ENCODE data around the gene DGKI. TPM values are rescaled to one million over a fixed set of nuclear protein-coding genes. Genes with fewer than 3 reads are reported as not detected.
A peak's percentile ranks its signal among the peaks of the same experiment; 100 is the strongest.

The DGKI gene
- total and polyA plus RNA-seq, 2 experiments from 2014 or later: 0.16 to 1.0 TPM

- Histone ChIP-seq H3K4me3 (no peak overlapping the region), H3F3A (replicated peaks; ENCODE audit: low read depth) (no peaks in the 10 kb centered on the region), H3K36me3 (ENCODE audit: insufficient read depth) (no peaks in the 10 kb centered on the region), H2AFZ (peak overlapping the region; percentile 83; the same call in 1 of the 2 replicates), H3K4me2 (no peak overlapping the region), H3K4me1 (ENCODE audit: insufficient read depth) (peaks cover 7% of the 10 kb centered on the region; the same call in 1 of the 2 replicates), H4K20me1 (replicated peaks; ENCODE audit: insufficient read depth) (no peaks in the 10 kb centered on the region), H3K27ac (ENCODE audit: low read depth) (no peak overlapping the region), H3K27me3 (ENCODE audit: insufficient read depth) (no peaks in the 10 kb centered on the region), H3K9me2 (ENCODE audit: insufficient read depth) (peaks cover 4% of the 10 kb centered on the region; the same call in 1 of the 2 replicates), H3K79me2 (replicated peaks; ENCODE audit: insufficient read depth) (no peaks in the 10 kb centered on the region)
- H3K4me3 Mint-ChIP-seq: no peak overlapping the region; the same call in 2 of the 3 replicates
- no peaks in the 10 kb centered on the region for H3K9me3 Mint-ChIP-seq
- H3K4me1 Mint-ChIP-seq: peaks cover 19% of the 10 kb centered on the region
- H3K27me3 Mint-ChIP-seq (ENCODE audit: insufficient read depth, low read depth, poor library complexity): no peaks in the 10 kb centered on the region
- ATAC-seq: peak; percentile 90
- no peaks in the 10 kb centered on the region for H3K36me3 Mint-ChIP-seq (ENCODE audit: low read depth)
- TF ChIP-seq POLR2AphosphoS5 (IDR thresholded peaks at IDR 0.05; ENCODE audit: low read depth) (no peak), CREB1 (CRISPR knock-in tag; IDR thresholded peaks at IDR 0.05; ENCODE audit: low read depth) (no peak), ZNF331 (CRISPR knock-in tag; IDR thresholded peaks at IDR 0.05; ENCODE audit: low read depth) (no peak)
- peak; percentile 17 for DNase-seq (ENCODE audit: low spot score)
- no peak overlapping the region for H3K27ac Mint-ChIP-seq
Measured at GRCh38 chr7:137717811-137718271, 128.9 kb downstream of the DGKI start.

DNA sequence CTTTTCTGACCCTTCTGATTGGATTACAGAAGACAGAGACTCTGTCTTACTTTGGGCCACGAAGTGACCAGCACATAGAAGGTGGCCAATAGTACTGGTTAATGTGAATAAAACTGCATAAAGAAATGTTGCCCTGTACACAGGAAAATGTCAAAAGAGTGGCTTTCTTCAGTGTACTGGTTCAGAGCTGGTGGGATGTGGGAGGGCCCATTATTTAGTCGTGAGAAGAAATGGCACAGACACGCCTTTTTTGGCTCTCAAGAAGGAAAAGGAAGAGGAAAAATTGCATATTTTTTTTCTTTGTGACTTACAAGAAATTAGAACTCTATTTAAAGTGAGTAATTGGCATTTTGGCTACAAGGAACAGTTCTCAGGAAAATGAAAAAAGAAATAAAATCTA lies 129.7 kb downstream of the DGKI start:
- Mint-ChIP-seq H3K27ac (no peak overlapping the region), H3K4me1 (peaks cover 19% of the 10 kb centered on the region), H3K9me3 (no peaks in the 10 kb centered on the region), H3K27me3 (ENCODE audit: insufficient read depth, low read depth, poor library complexity) (no peaks in the 10 kb centered on the region), H3K4me3 (no peak overlapping the region), H3K36me3 (ENCODE audit: low read depth) (no peaks in the 10 kb centered on the region)
- Histone ChIP-seq H3K4me3 (no peak overlapping the region), H3K4me1 (ENCODE audit: insufficient read depth) (peaks cover 7% of the 10 kb centered on the region; the same call in 1 of the 2 replicates), H3K27ac (ENCODE audit: low read depth) (no peak overlapping the region), H3K36me3 (ENCODE audit: insufficient read depth) (no peaks in the 10 kb centered on the region), H3K9me2 (ENCODE audit: insufficient read depth) (peaks cover 4% of the 10 kb centered on the region; the same call in 1 of the 2 replicates), H3K4me2 (no peak overlapping the region), H3K79me2 (replicated peaks; ENCODE audit: insufficient read depth) (no peaks in the 10 kb centered on the region), H4K20me1 (replicated peaks; ENCODE audit: insufficient read depth) (no peaks in the 10 kb centered on the region), H3K27me3 (ENCODE audit: insufficient read depth) (no peaks in the 10 kb centered on the region), H2AFZ (no peak overlapping the region), H3F3A (replicated peaks; ENCODE audit: low read depth) (no peaks in the 10 kb centered on the region)
- DNase-seq (ENCODE audit: low spot score) (no peak), ATAC-seq (no peak)
- no peak for TF ChIP-seq EZH2phosphoT487 (IDR thresholded peaks at IDR 0.05; ENCODE audit: unreplicated experiment)
- TF ChIP-seq POLR2AphosphoS5 (IDR thresholded peaks at IDR 0.05; ENCODE audit: low read depth): no peak
- TF ChIP-seq REST (IDR thresholded peaks at IDR 0.05; ENCODE audit: unreplicated experiment): no peak
- TF ChIP-seq JUNB (IDR thresholded peaks at IDR 0.05; ENCODE audit: unreplicated experiment): no peak
- no peak for TF ChIP-seq ZNF462 (CRISPR knock-in tag; IDR thresholded peaks at IDR 0.05)
- TF ChIP-seq, protein P1, sequence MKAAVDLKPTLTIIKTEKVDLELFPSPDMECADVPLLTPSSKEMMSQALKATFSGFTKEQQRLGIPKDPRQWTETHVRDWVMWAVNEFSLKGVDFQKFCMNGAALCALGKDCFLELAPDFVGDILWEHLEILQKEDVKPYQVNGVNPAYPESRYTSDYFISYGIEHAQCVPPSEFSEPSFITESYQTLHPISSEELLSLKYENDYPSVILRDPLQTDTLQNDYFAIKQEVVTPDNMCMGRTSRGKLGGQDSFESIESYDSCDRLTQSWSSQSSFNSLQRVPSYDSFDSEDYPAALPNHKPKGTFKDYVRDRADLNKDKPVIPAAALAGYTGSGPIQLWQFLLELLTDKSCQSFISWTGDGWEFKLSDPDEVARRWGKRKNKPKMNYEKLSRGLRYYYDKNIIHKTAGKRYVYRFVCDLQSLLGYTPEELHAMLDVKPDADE (IDR thresholded peaks at IDR 0.05): no peak
- TF ChIP-seq ZNF331 (CRISPR knock-in tag; IDR thresholded peaks at IDR 0.05; ENCODE audit: low read depth): no peak
- TF ChIP-seq NANOG (IDR thresholded peaks at IDR 0.05; ENCODE audit: borderline replicate concordance): no peak
- TF ChIP-seq CREB1 (CRISPR knock-in tag; IDR thresholded peaks at IDR 0.05; ENCODE audit: low read depth): no peak
- no peak for TF ChIP-seq EZH2 (IDR thresholded peaks at IDR 0.05; ENCODE audit: low read depth, unreplicated experiment)
- no peak for TF ChIP-seq STAT1 (IDR thresholded peaks at IDR 0.05; ENCODE audit: unreplicated experiment)

Data from GM23338 (cell line).